Measurements from ENCODE around the gene ANTXRL. TPM values are rescaled to one million over a fixed set of nuclear protein-coding genes. Genes with fewer than 3 reads are reported as not detected.
"Not testable (repeated sequence)": the region's sequence is repeated elsewhere in the genome, so short reads cannot be mapped to it uniquely, and the experiment has no call there.

Gene ANTXRL
- total RNA-seq, 4 donors from 2014 or later: not detected

DNA sequence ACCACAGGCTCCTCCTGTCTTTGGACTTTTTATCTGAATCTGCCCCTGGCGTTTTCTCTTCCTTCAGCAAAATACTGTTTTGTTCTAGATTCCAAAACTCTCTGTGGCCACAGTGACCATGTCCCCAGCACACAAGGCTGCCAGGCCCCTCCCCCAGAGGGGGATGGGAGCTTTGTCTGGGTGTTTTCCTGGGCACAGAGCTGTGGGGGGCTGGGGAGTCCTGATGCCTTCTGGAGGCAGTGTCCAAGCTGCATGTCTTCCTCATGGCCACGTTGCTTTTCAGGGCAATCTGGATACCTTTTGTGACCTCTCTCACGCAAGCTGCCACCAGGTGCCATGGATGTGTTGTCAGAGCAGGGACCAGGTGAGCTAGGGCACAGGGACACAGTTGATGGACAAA is 26.2 kb downstream of the ANTXRL start:
- TF ChIP-seq POLR2A (IDR thresholded peaks at IDR 0.05): no peak
- TF ChIP-seq, protein P1, sequence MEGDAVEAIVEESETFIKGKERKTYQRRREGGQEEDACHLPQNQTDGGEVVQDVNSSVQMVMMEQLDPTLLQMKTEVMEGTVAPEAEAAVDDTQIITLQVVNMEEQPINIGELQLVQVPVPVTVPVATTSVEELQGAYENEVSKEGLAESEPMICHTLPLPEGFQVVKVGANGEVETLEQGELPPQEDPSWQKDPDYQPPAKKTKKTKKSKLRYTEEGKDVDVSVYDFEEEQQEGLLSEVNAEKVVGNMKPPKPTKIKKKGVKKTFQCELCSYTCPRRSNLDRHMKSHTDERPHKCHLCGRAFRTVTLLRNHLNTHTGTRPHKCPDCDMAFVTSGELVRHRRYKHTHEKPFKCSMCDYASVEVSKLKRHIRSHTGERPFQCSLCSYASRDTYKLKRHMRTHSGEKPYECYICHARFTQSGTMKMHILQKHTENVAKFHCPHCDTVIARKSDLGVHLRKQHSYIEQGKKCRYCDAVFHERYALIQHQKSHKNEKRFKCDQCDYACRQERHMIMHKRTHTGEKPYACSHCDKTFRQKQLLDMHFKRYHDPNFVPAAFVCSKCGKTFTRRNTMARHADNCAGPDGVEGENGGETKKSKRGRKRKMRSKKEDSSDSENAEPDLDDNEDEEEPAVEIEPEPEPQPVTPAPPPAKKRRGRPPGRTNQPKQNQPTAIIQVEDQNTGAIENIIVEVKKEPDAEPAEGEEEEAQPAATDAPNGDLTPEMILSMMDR (IDR thresholded peaks at IDR 0.05): no peak
- Histone ChIP-seq H3K4me3 (no peak overlapping the region), H3K27me3 (no peaks in the 10 kb centered on the region), H3K4me1 (peaks cover 0 to 28% (median 5%) of the 10 kb centered on the region in 3 donors), H3K27ac (no peak overlapping the region), H3K9me3 (no peaks in the 10 kb centered on the region), H3K36me3 (no peaks in the 10 kb centered on the region)
- 89 to 100% methylated on average over 1 of the region's 3 CpGs for WGBS, 2 donors
- no peak for DNase-seq
- intact Hi-C loops (cut with DNase I): no loop called here

DNA sequence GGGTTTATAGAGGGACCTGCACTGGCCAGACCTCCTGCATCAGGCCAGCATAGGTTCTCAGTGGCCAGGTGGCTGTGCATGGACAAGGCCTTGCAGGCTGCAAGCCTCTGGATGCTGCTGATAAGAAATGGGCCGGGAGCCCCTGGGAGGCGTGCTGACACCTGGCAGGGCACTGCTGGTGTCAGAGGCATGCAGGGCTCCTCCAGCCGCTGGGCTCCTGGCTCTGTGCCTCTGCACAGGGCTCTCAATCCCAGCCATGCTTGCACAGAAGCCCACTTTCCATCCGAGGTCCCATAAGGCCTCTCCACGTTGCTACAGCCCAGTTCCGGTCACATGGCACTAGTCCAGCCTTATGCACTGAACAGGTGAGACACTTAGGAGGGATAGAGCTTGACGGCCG is 27.3 kb downstream of the ANTXRL start:
- H3K27me3 ChIP-seq: no peaks in the 10 kb centered on the region
- no peak overlapping the region for H3K27ac ChIP-seq
- intact Hi-C loops (cut with DNase I): no loop called here
- H3K9me3 ChIP-seq: no peaks in the 10 kb centered on the region
- no peak overlapping the region for H3K4me3 ChIP-seq
- H3K36me3 ChIP-seq: no peaks in the 10 kb centered on the region
- 86 to 100% methylated on average over 2 to 4 of the region's 8 CpGs for WGBS, 2 donors
- no peak for TF ChIP-seq POLR2A (IDR thresholded peaks at IDR 0.05)
- TF ChIP-seq, protein P1 (IDR thresholded peaks at IDR 0.05): no peak
- peaks cover 0 to 28% (median 5%) of the 10 kb centered on the region in 3 donors for H3K4me1 ChIP-seq
- no peak for DNase-seq

DNA sequence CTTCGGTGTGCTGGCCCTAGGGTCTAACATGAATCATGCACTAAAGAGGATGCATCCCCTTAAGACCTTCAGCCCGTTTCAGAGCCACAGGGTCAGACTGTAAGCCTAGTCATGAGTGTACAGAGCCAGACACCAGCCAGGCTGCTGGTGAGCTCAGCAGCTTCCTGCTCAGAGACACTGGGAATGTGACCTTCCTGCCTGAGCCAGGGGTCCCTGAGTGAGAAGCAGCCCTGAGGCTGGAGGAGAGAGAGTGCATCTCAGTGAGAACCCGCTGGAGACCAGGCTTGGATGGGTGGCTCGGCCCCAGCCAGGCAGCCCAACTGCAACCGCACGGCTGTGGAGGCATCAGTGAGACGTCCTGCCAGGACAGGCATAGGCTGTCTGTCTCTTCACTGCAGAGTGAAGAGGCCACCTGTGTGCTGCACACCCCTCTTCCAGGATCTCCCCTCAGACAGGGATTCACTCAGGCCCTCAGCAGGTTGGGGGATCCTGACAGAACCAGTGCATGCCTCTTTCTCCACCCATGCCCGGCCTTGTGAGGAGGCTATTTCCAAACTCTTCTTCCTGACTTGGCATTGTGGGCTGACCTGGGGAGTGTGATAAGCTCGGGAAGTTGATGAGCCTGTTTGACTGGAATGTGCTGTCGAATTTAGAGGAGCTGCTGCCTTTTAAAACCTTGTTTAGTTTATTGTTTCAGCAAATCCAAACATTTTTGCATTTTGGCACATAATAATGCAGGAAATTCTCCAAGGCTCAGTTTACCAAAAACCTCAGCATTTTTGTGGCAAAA is 28.5 kb downstream of the ANTXRL start:
- H3K4me3 ChIP-seq; H3K27ac ChIP-seq; H3K9me3 ChIP-seq; DNase-seq; H3K27me3 ChIP-seq; H3K36me3 ChIP-seq; intact Hi-C loops (cut with DNase I): not testable (repeated sequence)
- H3K4me1 ChIP-seq: peaks cover 0 to 28% (median 5%) of the 10 kb centered on the region in 3 donors
- WGBS, 2 donors: 14 to 38% methylated on average over 4 to 5 of the region's 10 CpGs

DNA sequence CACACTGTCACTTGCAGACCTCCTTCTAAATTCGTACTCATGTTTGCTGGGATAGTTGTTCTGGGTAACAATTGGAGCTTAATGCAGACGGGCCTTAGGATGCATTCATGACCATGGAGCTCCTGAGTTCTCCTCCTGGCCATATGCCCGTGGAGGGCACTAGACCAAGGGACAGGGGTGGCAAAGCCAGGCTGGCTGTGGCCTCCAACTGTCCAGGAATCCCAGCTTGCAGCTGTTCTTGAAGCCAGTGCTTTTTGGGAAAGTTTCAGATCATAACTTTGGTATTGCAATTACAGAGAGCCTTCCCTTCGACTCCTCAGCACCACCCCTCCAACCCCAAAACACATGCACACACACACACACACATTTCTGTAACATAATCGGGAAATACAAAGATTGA is 30.6 kb downstream of the ANTXRL start:
- no peak overlapping the region for H3K27ac ChIP-seq
- H3K4me1 ChIP-seq: peaks cover 0 to 19% (median 0%) of the 10 kb centered on the region in 3 donors
- no peaks in the 10 kb centered on the region for H3K36me3 ChIP-seq
- 58 to 72% methylated on average over 4 to 5 of the region's 5 CpGs for WGBS, 2 donors
- H3K27me3 ChIP-seq: no peaks in the 10 kb centered on the region
- no peak overlapping the region for H3K4me3 ChIP-seq
- TF ChIP-seq, protein P1 (IDR thresholded peaks at IDR 0.05): no peak
- TF ChIP-seq POLR2A (IDR thresholded peaks at IDR 0.05): no peak
- intact Hi-C loops (cut with DNase I): no loop called here
- H3K9me3 ChIP-seq: no peaks in the 10 kb centered on the region
- DNase-seq: no peak

DNA sequence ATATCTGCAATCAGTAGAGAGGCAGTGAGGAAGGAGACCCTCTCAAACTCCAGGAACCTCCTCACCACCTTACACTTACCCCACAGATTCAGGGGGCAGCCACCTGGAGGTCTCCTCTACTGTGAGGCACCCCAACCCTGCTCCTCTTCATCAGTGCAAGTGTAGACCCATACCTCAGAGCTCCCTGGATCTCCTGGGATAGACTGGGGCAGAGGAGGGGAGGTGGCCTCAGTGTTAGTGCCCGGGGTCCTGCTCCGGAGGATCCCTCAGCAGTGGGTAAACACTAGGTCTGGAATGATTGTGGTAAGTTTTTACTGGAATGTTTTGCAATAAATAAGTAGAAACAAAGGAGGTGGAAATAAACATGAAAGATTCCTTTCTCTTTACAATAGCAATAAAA is 31.1 kb downstream of the ANTXRL start:
- Histone ChIP-seq H3K36me3 (no peaks in the 10 kb centered on the region), H3K4me3 (no peak overlapping the region), H3K27ac (no peak overlapping the region), H3K27me3 (no peaks in the 10 kb centered on the region), H3K9me3 (no peaks in the 10 kb centered on the region), H3K4me1 (peaks cover 0 to 19% (median 0%) of the 10 kb centered on the region in 3 donors)
- DNase-seq: no peak
- TF ChIP-seq POLR2A (IDR thresholded peaks at IDR 0.05): no peak
- TF ChIP-seq, protein P1 (IDR thresholded peaks at IDR 0.05): no peak
- intact Hi-C loops (cut with DNase I): no loop called here
- WGBS, 2 donors: 88 to 94% methylated on average over 2 of the region's 2 CpGs

All from esophagus squamous epithelium (tissue), 5 donors.